HepG2 (cell line): ENCODE results near the gene SERPINA6.

Experiments used
- BRD4 ChIP-seq: sonication (generic); formaldehyde crosslinking; IDR thresholded peaks from 2 replicates; pipeline ENCODE4 v1.4.0; 2020; ENCODE audit warnings: missing genetic modification reagents
- CBX2 ChIP-seq, 2 experiments: fragments of 200-600 bp in 1 of 2; sonication (generic); formaldehyde crosslinking in 1 of 2; IDR thresholded peaks; 2 replicates each; pipeline versions ENCODE4 v1.7.0 to v1.8.1; 2018 to 2022; ENCODE audit warnings: low read depth in 2 of 2, low read length in 1 of 2, mild to moderate bottlenecking in 1 of 2, missing genetic modification reagents in 1 of 2
- CTCF ChIP-seq: sonication (generic); formaldehyde crosslinking; IDR thresholded peaks from 2 replicates; pipeline ENCODE4 v1.5.0; 2020; ENCODE audit warnings: mild to moderate bottlenecking, missing genetic modification reagents, moderate library complexity
- GABPA ChIP-seq, 2 experiments: IDR thresholded peaks; 2 replicates each; pipeline ENCODE4 v1.6.1; 2011 to 2016; ENCODE audit warnings: low read depth in 2 of 2, low read length in 1 of 2, missing biosample characterization in 1 of 2, missing genetic modification characterization in 1 of 2
- IRF1 ChIP-seq: sonication (generic); formaldehyde crosslinking; IDR thresholded peaks from 2 replicates; pipeline ENCODE4 v1.4.0; 2020; ENCODE audit warnings: low read depth, mild to moderate bottlenecking, missing genetic modification reagents
- KDM4B ChIP-seq: sonication (generic); formaldehyde crosslinking; IDR thresholded peaks from 2 replicates; pipeline ENCODE4 v1.4.0; 2020; ENCODE audit warnings: missing genetic modification reagents
- NCOA1 ChIP-seq: sonication (generic); formaldehyde crosslinking; IDR thresholded peaks from 2 replicates; pipeline ENCODE4 v1.9.0; 2021; ENCODE audit warnings: missing genetic modification reagents
- NFATC3 ChIP-seq: sonication (generic); formaldehyde crosslinking; IDR thresholded peaks from 2 replicates; pipeline ENCODE4 v1.5.1; 2020; ENCODE audit warnings: mild to moderate bottlenecking, missing genetic modification reagents
- POLR2AphosphoS5 ChIP-seq: IDR thresholded peaks from 2 replicates; pipeline ENCODE4 v1.6.1; 2012; ENCODE audit warnings: low read depth, low read length
- SP2 ChIP-seq: sonication (generic); formaldehyde crosslinking; IDR thresholded peaks from 2 replicates; pipeline ENCODE4 v1.5.1; 2020; ENCODE audit warnings: mild to moderate bottlenecking, missing genetic modification reagents
- ZBTB1 ChIP-seq: sonication (generic); formaldehyde crosslinking; IDR thresholded peaks from 2 replicates; pipeline ENCODE4 v1.4.0; 2020; ENCODE audit warnings: missing genetic modification reagents, borderline replicate concordance
- ZNF143 ChIP-seq: sonication (generic); formaldehyde crosslinking; IDR thresholded peaks from 2 replicates; pipeline ENCODE4 v1.4.0; 2020; ENCODE audit warnings: missing genetic modification reagents
- ZNF710 ChIP-seq: sonication (generic); formaldehyde crosslinking; IDR thresholded peaks from 2 replicates; pipeline ENCODE4 v1.5.0; 2020; ENCODE audit warnings: mild to moderate bottlenecking, missing genetic modification reagents, borderline replicate concordance
- ZNF766 ChIP-seq: sonication (generic); formaldehyde crosslinking; IDR thresholded peaks from 2 replicates; pipeline ENCODE4 v1.5.0; 2020; ENCODE audit warnings: missing genetic modification reagents, borderline replicate concordance

- TF ChIP-seq ZNF143 (CRISPR knock-in tag) (no peak), IRF1 (CRISPR knock-in tag) (no peak), SP2 (CRISPR knock-in tag) (no peak), CBX2 (IDR thresholded peaks at IDR 0.05; ENCODE audit: low read depth, low read length) (no peak), CBX2 (CRISPR knock-in tag; IDR thresholded peaks at IDR 0.05; ENCODE audit: low read depth) (no peak), ZNF766 (CRISPR knock-in tag) (no peak), NFATC3 (CRISPR knock-in tag) (no peak), POLR2AphosphoS5 (no peak), ZBTB1 (no peak), CTCF (no peak), KDM4B (CRISPR knock-in tag) (no peak), GABPA (IDR thresholded peaks at IDR 0.05; ENCODE audit: low read depth, low read length) (no peak), GABPA (CRISPR knock-in tag; IDR thresholded peaks at IDR 0.05; ENCODE audit: low read depth) (no peak), BRD4 (CRISPR knock-in tag) (no peak), ZNF710 (CRISPR knock-in tag) (no peak), NCOA1 (no peak)
Measured at GRCh38 chr14:94364037-94364436, 40.9 kb upstream of the SERPINA6 start.
